Measurements from ENCODE around the gene RBP7. TPM values are rescaled to one million over a fixed set of nuclear protein-coding genes. Genes with fewer than 3 reads are reported as not detected.
"Not testable (repeated sequence)": the region's sequence is repeated elsewhere in the genome, so short reads cannot be mapped to it uniquely, and the experiment has no call there.

RBP7 gene
- total RNA-seq: under 1 TPM in 1 of 8 experiments, not detected in 7; 0.62 TPM

DNA sequence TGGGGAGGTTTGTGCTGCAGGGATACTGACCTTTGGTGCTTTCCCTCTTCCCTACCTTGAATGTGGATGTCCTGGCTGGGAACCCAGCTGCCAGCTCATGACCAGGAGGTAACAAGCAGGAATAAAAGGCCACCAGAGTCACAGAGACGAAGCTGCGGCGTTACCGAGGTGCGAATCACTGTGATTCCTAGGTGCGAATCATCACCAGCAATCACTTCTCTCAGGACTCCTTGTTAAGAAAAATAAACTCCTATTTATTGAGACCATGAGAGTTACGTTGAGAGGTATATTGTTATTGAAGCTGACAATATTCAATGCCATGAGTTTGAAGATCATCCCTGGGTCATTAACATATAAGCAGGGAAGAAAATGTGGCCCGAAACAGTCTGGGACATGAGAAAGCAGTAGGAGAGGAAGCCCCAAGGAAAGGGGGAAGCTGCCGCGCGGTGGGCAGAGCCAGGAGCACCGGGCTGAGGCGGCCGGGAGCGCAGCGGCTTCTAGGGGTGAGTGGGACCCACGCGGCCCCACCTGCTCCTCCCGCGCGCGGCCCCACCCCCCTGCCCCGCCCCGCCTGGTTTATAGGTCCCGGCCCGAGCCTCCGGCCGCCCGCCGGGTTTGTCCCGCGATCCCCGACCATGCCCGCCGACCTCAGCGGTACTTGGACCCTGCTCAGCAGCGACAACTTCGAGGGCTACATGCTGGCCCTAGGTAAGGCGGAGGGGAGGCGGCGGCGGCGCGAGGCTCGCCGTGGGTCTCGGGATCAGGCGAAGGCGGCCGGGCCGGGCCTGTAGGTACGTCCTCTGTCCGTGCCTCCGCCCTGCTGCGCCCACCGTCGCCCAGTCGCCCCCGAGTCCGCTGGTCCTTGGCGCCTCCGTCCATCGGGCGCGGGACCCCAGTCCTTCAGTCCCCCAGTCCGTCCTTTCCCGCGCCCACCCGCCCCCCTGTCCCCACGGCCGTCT is at the start of gene RBP7:
RBP7 (plus strand) TSS at position 605 of the 959 bp plus-strand sequence; CDS start at position 636, 31 bp downstream.
- peak; percentile 33 to 79 (median 60) for ATAC-seq (replicated peaks in 6 of 8)
- in situ Hi-C loops (cut with MboI; ENCODE audit: low pct_unique_long_range_greater_than_20kb in 2 of 9, low sequenced_read_pairs in 9 of 9, unreplicated experiment in 9 of 9): no loop called here
- H3K4me1 ChIP-seq (replicated peaks in 1 of 2): peaks cover 0 to 2% of the 10 kb centered on the region in 2 donors
- peak within 1 kb of the TSS; percentile 9 to 34 (median 20) for H3K4me3 ChIP-seq
- 0 to 41% (median 30%) methylated on average over 1 to 9 of the region's 71 CpGs; no CpG with 5 or more reads in 3 of the 10 experiments for WGBS, 10 experiments
- H3K27ac ChIP-seq: no peak within 1 kb of the TSS

DNA sequence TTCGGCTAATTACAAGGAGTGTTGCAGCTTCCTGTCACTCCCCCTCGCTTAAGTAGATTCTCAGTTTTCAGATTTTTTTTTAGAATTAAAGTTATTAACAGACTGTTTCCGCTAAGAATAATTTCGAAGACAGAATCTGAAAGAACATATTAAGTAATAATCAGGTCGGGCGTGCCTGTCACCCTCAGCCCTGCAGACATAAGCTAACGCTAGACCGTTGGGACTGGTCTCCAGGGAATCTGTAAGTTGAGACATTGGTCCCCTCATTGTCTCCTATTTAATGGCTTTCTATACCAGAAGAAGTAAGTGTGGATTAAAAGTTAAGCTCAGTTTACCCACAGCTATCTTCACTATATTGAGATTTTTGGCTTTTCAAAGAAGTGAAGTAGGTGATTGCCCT is 39.3 kb upstream of the RBP7 start:
- Histone ChIP-seq H3K27ac (no peak overlapping the region), H3K4me3 (no peak overlapping the region), H3K4me1 (replicated peaks in 1 of 2) (no peaks in the 10 kb centered on the region)
- WGBS, 10 experiments: 79 to 93% (median 88%) methylated on average over 2 to 8 of the region's 8 CpGs
- ATAC-seq (replicated peaks in 6 of 8): no peak
- in situ Hi-C loops (cut with MboI; ENCODE audit: low pct_unique_long_range_greater_than_20kb in 2 of 9, low sequenced_read_pairs in 9 of 9, unreplicated experiment in 9 of 9): no loop called here

DNA sequence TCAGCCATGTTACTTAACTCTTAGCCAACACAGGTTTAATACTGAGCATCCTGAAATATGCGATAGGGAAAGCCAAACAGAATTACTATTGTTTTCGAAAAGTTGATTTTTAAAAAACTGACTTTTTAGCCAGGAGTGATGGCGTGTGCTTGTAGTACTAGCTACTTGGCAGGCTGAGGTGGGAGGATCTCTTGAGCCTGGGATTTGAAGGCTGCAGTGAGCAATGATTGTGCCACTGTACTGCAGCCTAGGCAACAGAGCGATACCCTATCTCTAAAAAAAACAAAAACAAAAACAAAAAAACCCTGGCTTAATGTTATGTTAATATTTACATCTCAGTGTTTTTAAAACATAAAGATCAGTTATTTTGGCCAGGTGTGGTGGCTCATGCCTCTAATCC is 37.0 kb upstream of the RBP7 start:
- WGBS, 10 experiments: 42 to 96% (median 93%) methylated on average over 2 to 4 of the region's 4 CpGs; no CpG with 5 or more reads in 1 of the 10 experiments
- in situ Hi-C loops (cut with MboI; ENCODE audit: low pct_unique_long_range_greater_than_20kb in 2 of 9, low sequenced_read_pairs in 9 of 9, unreplicated experiment in 9 of 9): no loop called here
- ATAC-seq (replicated peaks in 6 of 8): no peak
- Histone ChIP-seq H3K4me3 (no peak overlapping the region), H3K4me1 (replicated peaks in 1 of 2) (no peaks in the 10 kb centered on the region), H3K27ac (no peak overlapping the region)

DNA sequence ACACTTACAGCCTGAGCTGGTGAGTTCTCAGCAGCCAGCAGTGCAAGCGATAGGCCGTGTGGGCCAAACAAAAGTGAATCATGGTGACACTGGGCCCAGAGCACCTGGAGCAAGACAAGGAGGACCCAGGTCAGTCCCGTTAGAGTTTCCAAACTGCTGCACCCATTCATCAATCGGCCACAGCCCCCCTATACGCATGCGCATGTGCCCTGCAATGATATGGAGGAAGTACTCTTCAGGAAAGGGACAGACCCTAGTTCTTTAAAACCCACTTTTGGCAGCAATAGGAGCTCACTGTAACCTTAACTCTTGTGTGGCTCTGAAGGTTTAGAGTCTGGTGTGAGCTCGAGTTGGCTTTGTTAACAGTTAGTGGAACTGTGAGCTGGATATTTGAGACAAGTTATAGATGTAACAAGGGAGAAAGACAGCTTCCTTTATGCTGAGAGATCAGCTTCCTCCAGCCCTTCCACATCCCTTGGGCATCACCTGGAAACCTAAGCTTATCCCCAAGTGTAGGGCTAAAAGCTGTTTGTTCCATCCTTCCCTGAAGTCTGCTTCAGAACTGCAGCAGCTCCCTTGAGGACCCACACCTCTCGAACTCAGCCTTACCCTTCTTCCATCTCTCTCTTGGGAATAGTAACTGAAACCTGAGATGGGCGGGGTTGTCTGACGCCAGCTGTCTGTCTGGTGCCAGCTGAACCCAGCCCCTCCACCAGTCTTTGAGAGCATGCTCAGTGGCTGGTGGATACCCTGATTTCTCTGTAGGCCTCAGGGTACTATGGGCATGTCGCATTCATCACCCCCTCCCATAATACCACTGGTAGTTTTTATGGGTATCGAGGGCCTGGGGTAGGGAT is 36.1 kb upstream of the RBP7 start:
- peak in 3 of 8 experiments; percentile 97 to 99 (median 98) for ATAC-seq (replicated peaks in 6 of 8)
- 20 to 100% (median 63%) methylated on average over 1 to 10 of the region's 12 CpGs for WGBS, 10 experiments
- H3K4me3 ChIP-seq: no peak overlapping the region
- no peaks in the 10 kb centered on the region for H3K4me1 ChIP-seq (replicated peaks in 1 of 2)
- in situ Hi-C loops (cut with MboI; ENCODE audit: low pct_unique_long_range_greater_than_20kb in 2 of 9, low sequenced_read_pairs in 9 of 9, unreplicated experiment in 9 of 9): no loop called here
- H3K27ac ChIP-seq: no peak overlapping the region

GRCh38 chr1:9984253-9984652 is 12.8 kb upstream of the RBP7 start:
- in situ Hi-C loops (cut with MboI; ENCODE audit: low pct_unique_long_range_greater_than_20kb in 2 of 9, low sequenced_read_pairs in 9 of 9, unreplicated experiment in 9 of 9): no loop called here

GRCh38 chr1:9985001-9985400 is 12.0 kb upstream of the RBP7 start:
- Histone ChIP-seq H3K27ac (no peak overlapping the region), H3K4me1 (replicated peaks in 1 of 2) (no peaks in the 10 kb centered on the region), H3K4me3 (no peak overlapping the region)
- WGBS, 10 experiments: 0 to 87% (median 61%) methylated on average over 1 to 6 of the region's 6 CpGs; no CpG with 5 or more reads in 3 of the 10 experiments
- no peak for ATAC-seq (replicated peaks in 6 of 8)
- in situ Hi-C loops (cut with MboI; ENCODE audit: low pct_unique_long_range_greater_than_20kb in 2 of 9, low sequenced_read_pairs in 9 of 9, unreplicated experiment in 9 of 9): no loop called here

More at GRCh38 chr1:9984253-9984652, 12.8 kb upstream of the RBP7 start:
- Histone ChIP-seq H3K27ac (no peak overlapping the region), H3K4me3 (no peak overlapping the region), H3K4me1 (replicated peaks in 1 of 2) (no peaks in the 10 kb centered on the region)
- no peak for ATAC-seq (replicated peaks in 6 of 8)
- 63 to 100% (median 92%) methylated on average over 2 to 5 of the region's 5 CpGs; no CpG with 5 or more reads in 1 of the 10 experiments for whole genome bisulfite sequencing, 10 experiments

GRCh38 chr1:9989773-9990172 is 7.3 kb upstream of the RBP7 start:
- Histone ChIP-seq H3K4me3 (no peak overlapping the region), H3K4me1 (replicated peaks in 1 of 2) (no peaks in the 10 kb centered on the region), H3K27ac (no peak overlapping the region)
- whole genome bisulfite sequencing, 10 experiments: 40 to 100% (median 90%) methylated on average over 1 to 4 of the region's 5 CpGs; no CpG with 5 or more reads in 4 of the 10 experiments
- no peak for ATAC-seq (replicated peaks in 6 of 8)
- in situ Hi-C loops (cut with MboI; ENCODE audit: low pct_unique_long_range_greater_than_20kb in 2 of 9, low sequenced_read_pairs in 9 of 9, unreplicated experiment in 9 of 9): no loop called here

DNA sequence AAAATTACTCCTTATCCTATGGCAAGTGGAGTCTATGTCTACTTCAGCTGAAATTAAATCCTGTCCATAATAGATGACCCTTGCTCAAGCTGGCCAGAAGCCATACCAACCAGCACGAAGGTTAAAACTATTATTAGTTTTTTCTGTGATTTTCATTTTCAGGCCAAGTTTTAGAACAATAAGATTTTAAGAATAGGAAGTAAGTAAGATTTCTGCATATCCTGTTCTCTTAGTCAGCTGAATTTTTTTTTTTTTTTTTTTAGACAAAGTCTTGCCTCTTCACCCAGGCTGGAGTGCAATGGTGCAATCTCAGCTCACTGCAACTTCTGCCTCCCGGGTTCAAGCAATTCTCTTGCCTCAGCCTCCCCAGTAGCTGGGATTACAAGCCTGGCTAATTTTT is 6.1 kb upstream of the RBP7 start:
- in situ Hi-C loops (cut with MboI; ENCODE audit: low pct_unique_long_range_greater_than_20kb in 2 of 9, low sequenced_read_pairs in 9 of 9, unreplicated experiment in 9 of 9): no loop called here
- Histone ChIP-seq H3K4me3 (no peak overlapping the region), H3K27ac (no peak overlapping the region), H3K4me1 (replicated peaks in 1 of 2) (no peaks in the 10 kb centered on the region)
- ATAC-seq (replicated peaks in 6 of 8): no peak
- 23 to 100% (median 93%) methylated on average over 1 to 2 of the region's 2 CpGs; no CpG with 5 or more reads in 3 of the 10 experiments for WGBS, 10 experiments

DNA sequence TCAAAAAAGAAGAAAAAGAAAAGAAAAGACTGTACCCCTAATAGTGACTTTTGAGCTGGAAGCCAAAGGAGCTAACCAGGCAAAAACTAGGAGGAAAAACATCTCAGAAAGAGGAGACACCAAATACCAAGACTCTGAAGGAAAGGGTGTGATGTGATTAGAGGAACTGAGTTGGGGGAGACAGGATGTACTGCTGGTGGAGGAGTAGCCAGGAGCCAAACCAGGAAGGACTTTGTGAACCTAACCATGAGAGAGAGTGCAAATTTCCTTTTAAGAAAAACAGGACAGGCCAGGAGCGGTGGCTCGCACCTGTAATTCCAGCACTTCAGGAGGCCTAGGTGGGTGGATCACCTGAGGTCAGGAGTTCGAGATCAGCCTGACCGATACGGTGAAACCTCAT is 4.1 kb upstream of the RBP7 start:
- in situ Hi-C loops (cut with MboI; ENCODE audit: low pct_unique_long_range_greater_than_20kb in 2 of 9, low sequenced_read_pairs in 9 of 9, unreplicated experiment in 9 of 9): no loop called here
- H3K4me1 ChIP-seq (replicated peaks in 1 of 2): peaks cover 0 to 2% of the 10 kb centered on the region in 2 donors
- H3K4me3 ChIP-seq: no peak overlapping the region
- H3K27ac ChIP-seq: no peak overlapping the region
- WGBS, 10 experiments: 78 to 100% (median 89%) methylated on average over 1 to 5 of the region's 5 CpGs; no CpG with 5 or more reads in 1 of the 10 experiments
- ATAC-seq (replicated peaks in 6 of 8): no peak

DNA sequence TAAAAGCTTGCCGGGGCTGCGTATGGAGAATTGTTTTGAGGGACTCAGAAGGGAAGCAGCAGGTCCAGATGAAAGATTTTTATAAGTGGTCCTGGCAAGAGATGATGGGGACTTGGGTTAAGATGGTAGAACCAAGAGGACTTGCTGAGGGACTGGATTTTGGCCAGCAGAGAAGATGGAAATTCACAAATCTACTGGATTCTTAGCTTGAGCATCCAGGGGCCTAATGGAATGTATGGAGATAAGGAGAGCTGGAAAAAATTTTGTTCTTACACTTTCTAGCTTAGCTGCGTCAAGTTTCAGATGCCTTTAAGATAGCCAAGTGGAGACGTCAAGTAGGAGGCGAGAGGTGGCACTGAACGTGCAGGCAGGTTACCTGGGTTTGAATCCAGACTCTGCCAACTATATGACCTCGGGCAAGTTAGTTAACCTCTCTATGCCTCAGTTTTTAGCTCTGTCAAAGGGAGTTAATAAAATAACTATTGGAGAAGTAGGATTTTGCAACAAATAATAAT is 3.4 kb upstream of the RBP7 start:
- in situ Hi-C loops (cut with MboI; ENCODE audit: low pct_unique_long_range_greater_than_20kb in 2 of 9, low sequenced_read_pairs in 9 of 9, unreplicated experiment in 9 of 9): no loop called here
- WGBS, 10 experiments: 77 to 100% (median 88%) methylated on average over 1 to 7 of the region's 7 CpGs; no CpG with 5 or more reads in 1 of the 10 experiments
- Histone ChIP-seq H3K4me3 (no peak overlapping the region), H3K27ac (no peak overlapping the region), H3K4me1 (replicated peaks in 1 of 2) (peaks cover 0 to 2% of the 10 kb centered on the region in 2 donors)
- no peak for ATAC-seq (replicated peaks in 6 of 8)

DNA sequence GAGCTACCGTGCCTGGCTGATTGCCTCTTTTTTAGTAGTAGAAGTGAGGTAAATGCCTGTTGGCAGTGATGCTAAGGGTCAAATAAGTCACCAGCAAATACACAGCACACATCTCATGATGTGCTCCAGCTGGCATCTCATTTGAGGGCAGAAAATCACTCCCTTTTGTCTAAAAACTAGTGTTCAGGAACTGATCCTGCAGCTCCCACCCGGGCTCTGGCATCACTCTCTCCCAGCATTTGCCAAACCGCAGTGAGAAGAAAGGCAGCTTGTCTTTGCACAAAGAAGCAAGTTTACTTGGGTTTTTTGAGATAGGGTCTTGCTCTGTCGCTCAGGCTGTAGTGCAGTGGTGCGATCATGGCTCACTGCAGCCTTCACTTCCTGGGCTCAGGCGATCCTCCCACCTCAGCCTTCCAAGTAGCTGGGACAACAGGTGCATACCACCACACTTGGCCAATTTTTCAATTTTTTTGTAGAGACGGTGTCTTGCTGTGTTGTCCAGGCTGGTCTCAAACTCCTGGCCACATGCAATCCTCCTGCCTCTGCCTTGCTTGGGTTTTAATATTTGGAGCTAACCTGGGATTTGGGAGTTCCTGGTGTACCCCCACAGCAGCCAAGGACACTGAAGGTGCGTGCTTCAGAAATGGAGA is 4.1 kb downstream of the RBP7 start:
- H3K27ac ChIP-seq: no peak overlapping the region
- no peak for ATAC-seq (replicated peaks in 6 of 8)

GRCh38 chr1:10005248-10005647 is 8.2 kb downstream of the RBP7 start:
- in situ Hi-C loops (cut with MboI; ENCODE audit: low pct_unique_long_range_greater_than_20kb in 2 of 9, low sequenced_read_pairs in 9 of 9, unreplicated experiment in 9 of 9); H3K27ac ChIP-seq; H3K4me3 ChIP-seq; ATAC-seq (replicated peaks in 6 of 8); H3K4me1 ChIP-seq (replicated peaks in 1 of 2): not testable (repeated sequence)
- WGBS, 10 experiments: 20 to 100% (median 80%) methylated on average over 1 to 8 of the region's 8 CpGs; no CpG with 5 or more reads in 1 of the 10 experiments

More for the DNA sequence above, 4.1 kb downstream of the RBP7 start:
- in situ Hi-C loops (cut with MboI; ENCODE audit: low pct_unique_long_range_greater_than_20kb in 2 of 9, low sequenced_read_pairs in 9 of 9, unreplicated experiment in 9 of 9): no loop called here
- Histone ChIP-seq H3K4me1 (replicated peaks in 1 of 2) (peaks cover 0 to 2% of the 10 kb centered on the region in 2 donors), H3K4me3 (no peak overlapping the region)
- 40 to 80% (median 72%) methylated on average over 2 to 7 of the region's 8 CpGs; no CpG with 5 or more reads in 2 of the 10 experiments for WGBS, 10 experiments
